HG03439 (cell line): ENCODE results near the gene GGA3.
A peak's percentile ranks its signal among the peaks of the same experiment; 100 is the strongest.
"Not testable (repeated sequence)": the region's sequence is repeated elsewhere in the genome, so short reads cannot be mapped to it uniquely, and the experiment has no call there.

Experiments used
- ATAC-seq: cut with Tn5 transposase; IDR thresholded peaks from one replicate; pipeline ENCODE4 v1.9.1; 2021; ENCODE audit warnings: mild to moderate bottlenecking, moderate library complexity; ENCODE audit not compliant: unreplicated experiment

Gene GGA3

GRCh38 chr17:75272848-75273184 is 11.4 kb upstream of the GGA3 start:
- no peak for ATAC-seq

- no peak for ATAC-seq
These were observed 10.8 kb upstream of the GGA3 start for GRCh38 chr17:75271955-75272847.

GRCh38 chr17:75271233-75271954 is 10.0 kb upstream of the GGA3 start:
- ATAC-seq: peak; percentile 64

- ATAC-seq: peak; percentile 21
These were observed 9.5 kb upstream of the GGA3 start, which contains the start of gene MIF4GD for GRCh38 chr17:75270966-75271232. TSS of gene MIF4GD (minus strand) at chr17:75271231. CDS start at chr17:75270195, 1,036 bp downstream.

- ATAC-seq: peak; percentile 27
These were observed 9.0 kb upstream of the GGA3 start for GRCh38 chr17:75270218-75270965.

GRCh38 chr17:75269844-75270217 is 8.4 kb upstream of the GGA3 start:
- no peak for ATAC-seq

GRCh38 chr17:75267411-75268232 is 6.2 kb upstream of the GGA3 start:
- no peak for ATAC-seq

- ATAC-seq: no peak
These were observed 5.7 kb upstream of the GGA3 start for GRCh38 chr17:75267153-75267410.

- no peak for ATAC-seq
These were observed 5.1 kb upstream of the GGA3 start for GRCh38 chr17:75266316-75267152.

- no peak for ATAC-seq
These were observed 4.4 kb upstream of the GGA3 start for GRCh38 chr17:75265614-75266315.

GRCh38 chr17:75263055-75263454 is 1.6 kb upstream of the GGA3 start:
- ATAC-seq: no peak

GRCh38 chr17:75262112-75262606 is 753 bp upstream of the GGA3 start:
- no peak for ATAC-seq

GRCh38 chr17:75260641-75261335 is 618 bp downstream of the GGA3 start:
- ATAC-seq: peak; percentile 33

- ATAC-seq: not testable (repeated sequence)
These were observed 4.2 kb downstream of the GGA3 start for GRCh38 chr17:75257228-75257627.

- not testable (repeated sequence) for ATAC-seq
These were observed 5.3 kb downstream of the GGA3 start for GRCh38 chr17:75255954-75256698.

GRCh38 chr17:75252039-75252816 is 9.2 kb downstream of the GGA3 start:
- no peak for ATAC-seq

GRCh38 chr17:75250009-75250471 is 11.4 kb downstream of the GGA3 start:
- peak; percentile 83 for ATAC-seq
